GM12878 (cell line): ENCODE measurements around the gene TELO2.

ENCODE experiments used
- CBX3 ChIP-seq: fragments of 200-600 bp; sonication (generic); IDR thresholded peaks from 2 replicates; pipeline ENCODE4 v1.6.1; 2016; ENCODE audit warnings: low read depth, borderline replicate concordance
- CTCF ChIP-seq, 3 experiments: IDR thresholded peaks in 2 of 3; conservative IDR thresholded peaks in 1 of 3; 2 replicates each; pipeline ENCODE4 v1.5.1; 2011; ENCODE audit warnings: low read depth in 3 of 3, low read length in 3 of 3, mild to moderate bottlenecking in 3 of 3, control low read depth in 2 of 3, moderate library complexity in 2 of 3, inconsistent platforms in 1 of 3, mixed read lengths in 1 of 3; ENCODE audit not compliant: control insufficient read depth in 2 of 3, insufficient read depth in 1 of 3; ENCODE audit errors: extremely low read depth in 1 of 3
- EP300 ChIP-seq, 2 experiments: fragments of 150-350 bp in 1 of 2; IDR thresholded peaks; 2 replicates each; pipeline ENCODE4 v1.6.1; 2011 to 2012; ENCODE audit warnings: low read depth in 2 of 2, low read length in 2 of 2, borderline replicate concordance in 1 of 2, improper control_type of control experiment in 1 of 2, inconsistent platforms in 1 of 2; ENCODE audit not compliant: control insufficient read depth in 1 of 2
- FOXM1 ChIP-seq: IDR thresholded peaks from 2 replicates; pipeline ENCODE4 v1.6.1; 2012; ENCODE audit warnings: low read depth, mild to moderate bottlenecking, inconsistent platforms, low read length, moderate library complexity
- HDAC6 ChIP-seq: fragments of 200-600 bp; sonication (generic); IDR thresholded peaks from one replicate; pipeline ENCODE4 v1.8.0; 2017; ENCODE audit warnings: antibody characterized with exemption; ENCODE audit not compliant: unreplicated experiment
- NR2C2 ChIP-seq: IDR thresholded peaks from 2 replicates; pipeline ENCODE4 v1.6.1; 2011; ENCODE audit warnings: borderline replicate concordance, low read depth; ENCODE audit not compliant: control insufficient read depth, insufficient read length
- POLR2AphosphoS5 ChIP-seq: IDR thresholded peaks from 2 replicates; pipeline ENCODE4 v1.6.1; 2011; ENCODE audit warnings: mild to moderate bottlenecking, low read length, inconsistent platforms
- RAD21 ChIP-seq: IDR thresholded peaks from 2 replicates; pipeline ENCODE4 v1.6.1; 2011; ENCODE audit warnings: mild to moderate bottlenecking, low read depth, low read length, moderate library complexity; ENCODE audit not compliant: insufficient read depth
- RBBP5 ChIP-seq: fragments of 200-600 bp; sonication (generic); conservative IDR thresholded peaks from 2 replicates; pipeline ENCODE4 v1.6.1; 2016
- REST ChIP-seq: IDR thresholded peaks from 2 replicates; pipeline ENCODE4 v1.6.1; 2012; ENCODE audit warnings: mild to moderate bottlenecking, low read depth, low read length
- RFX5 ChIP-seq: IDR thresholded peaks from 2 replicates; pipeline ENCODE4 v1.6.1; 2011; ENCODE audit warnings: low read depth, low read length, improper control_type of control experiment
- SMARCA5 ChIP-seq: fragments of 450-650 bp; IDR thresholded peaks from 2 replicates; pipeline ENCODE4 v1.6.1; 2017; ENCODE audit warnings: mild to moderate bottlenecking

- TF ChIP-seq CTCF (IDR thresholded peaks at IDR 0.05 in 2 of 3, conservative IDR thresholded peaks at IDR 0.05 in 1 of 3; ENCODE audit: control insufficient read depth in 2 of 3, extremely low read depth in 1 of 3, insufficient read depth in 1 of 3, low read depth in 3 of 3, low read length in 3 of 3) (no peak), FOXM1 (no peak), POLR2AphosphoS5 (no peak), SMARCA5 (no peak), RBBP5 (no peak), RFX5 (no peak), REST (no peak), NR2C2 (no peak), EP300 (IDR thresholded peaks at IDR 0.05; ENCODE audit: borderline replicate concordance in 1 of 2, control insufficient read depth in 1 of 2, low read depth in 2 of 2, low read length in 2 of 2) (no peak), HDAC6 (no peak), RAD21 (no peak), CBX3 (no peak)
Measured at GRCh38 chr16:1461146-1461545, 32.0 kb upstream of the TELO2 start.
